RKO (cell line): ENCODE results near the gene RRP9.
A peak's percentile ranks its signal among the peaks of the same experiment; 100 is the strongest.

ENCODE experiments used
- DNase-seq: peaks from one replicate; pipeline ENCODE4 v3.0.0-alpha.2; 2016; ENCODE audit warnings: low spot score

Gene RRP9

DNA sequence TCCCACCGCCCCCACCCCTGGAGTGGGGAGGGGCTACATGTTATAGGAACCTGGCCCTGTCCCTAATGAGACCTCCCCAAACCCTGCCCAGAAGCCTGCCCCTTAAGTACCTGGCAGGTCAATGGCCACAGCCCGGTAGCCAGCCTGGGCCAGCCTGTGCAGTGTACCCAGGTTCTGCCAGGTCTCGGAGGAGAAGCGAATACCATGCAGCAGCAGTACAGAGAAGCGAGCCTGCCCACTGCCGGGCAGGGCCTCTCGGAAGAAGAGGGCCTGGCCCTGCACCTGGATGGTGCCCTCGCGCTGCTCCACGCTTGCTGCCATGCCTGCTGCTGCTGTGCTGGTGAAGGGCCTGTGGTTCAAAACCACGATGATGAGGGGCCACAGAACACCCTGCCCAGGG lies 29.6 kb upstream of the RRP9 start:
- no peak for DNase-seq

DNA sequence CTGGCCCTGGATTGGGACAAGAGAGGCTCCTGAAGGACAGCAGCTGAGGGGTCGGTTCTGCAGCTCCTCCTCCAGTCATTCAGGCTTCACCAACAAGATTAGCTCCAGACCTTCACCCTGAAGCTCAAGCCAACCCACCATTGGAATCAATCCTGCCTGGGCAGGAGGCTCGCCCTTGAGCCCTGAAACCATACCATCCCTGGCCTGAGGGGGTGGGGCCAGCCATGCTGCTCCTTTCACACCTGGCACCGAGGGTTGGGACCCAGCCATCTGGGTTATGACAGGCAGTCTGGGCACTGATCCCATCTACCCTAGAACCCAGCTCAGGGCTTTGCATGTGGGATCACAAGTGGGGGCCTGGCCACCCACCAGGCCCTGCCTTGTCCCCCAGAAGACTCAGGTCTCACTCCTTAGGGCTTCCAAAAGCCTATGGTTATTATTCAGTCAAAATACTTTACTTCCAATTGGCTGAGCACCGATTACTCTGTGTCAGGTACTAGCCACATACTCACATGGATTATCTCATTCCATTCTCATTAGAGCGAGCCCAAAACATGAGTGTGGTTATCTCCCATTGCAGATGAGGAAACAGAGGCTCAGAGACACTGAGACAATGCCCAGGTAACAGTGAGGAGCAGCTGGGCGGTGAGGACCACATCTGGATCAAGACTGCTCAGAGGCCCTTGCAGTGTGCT lies 29.0 kb upstream of the RRP9 start:
- DNase-seq, result no peak

DNA sequence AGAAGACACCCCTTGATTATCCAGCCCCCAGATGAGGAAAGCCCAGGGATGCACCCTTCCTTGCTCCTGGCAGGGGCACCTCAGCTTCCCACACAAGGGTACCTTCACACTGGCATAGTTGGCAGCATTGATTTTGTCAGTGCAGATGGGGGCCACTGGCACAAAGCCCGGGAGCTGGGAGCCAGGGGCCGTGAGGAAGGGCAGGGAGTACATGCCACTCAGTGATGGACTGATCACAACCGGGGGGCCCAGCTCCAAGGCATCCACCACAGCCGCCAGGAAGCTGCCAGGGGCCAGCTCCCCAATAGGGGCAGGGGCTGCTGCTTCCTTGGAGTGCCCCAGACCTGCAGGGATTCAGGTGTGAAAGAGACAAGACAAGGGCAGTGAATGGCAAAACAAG lies 28.1 kb upstream of the RRP9 start:
- no peak for DNase-seq

DNA sequence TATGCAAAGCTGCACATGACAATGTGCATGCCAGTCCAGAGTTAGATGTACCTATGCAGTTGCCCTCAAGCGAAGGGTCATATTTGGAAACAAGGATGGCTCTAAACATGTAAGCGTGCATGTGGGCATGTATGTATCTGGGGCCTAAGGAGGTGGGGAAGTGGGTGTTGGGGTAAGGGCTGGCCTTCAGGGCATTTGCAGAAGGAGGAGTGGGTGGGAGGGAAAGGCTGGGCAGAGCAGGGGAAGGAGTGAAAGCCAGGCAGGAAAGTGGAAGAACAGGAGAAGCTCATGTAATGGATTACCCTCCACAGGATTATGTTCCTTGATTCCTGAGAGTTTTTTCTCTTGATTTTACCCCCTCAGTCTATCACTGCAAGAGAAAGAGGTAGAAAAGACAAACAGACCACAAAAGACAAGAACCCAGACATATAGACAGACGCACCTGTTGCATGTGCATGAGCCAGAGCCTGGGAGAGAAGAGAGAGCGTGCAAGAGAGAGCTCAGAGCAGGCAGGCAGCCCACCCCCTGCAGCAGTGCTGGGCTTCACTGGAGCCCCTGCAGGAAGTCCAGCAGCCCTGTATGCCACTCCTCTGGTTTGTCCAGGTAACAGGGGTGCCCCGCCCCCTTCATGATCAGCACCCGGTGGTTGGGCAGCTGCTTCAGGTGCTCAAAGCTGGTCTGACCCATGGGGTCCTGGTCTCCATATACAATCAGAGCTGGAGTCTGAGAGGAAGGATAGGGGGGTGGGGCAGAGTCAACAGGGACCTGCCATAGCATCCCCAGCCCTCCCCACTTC lies 27.4 kb upstream of the RRP9 start:
- no peak for DNase-seq

DNA sequence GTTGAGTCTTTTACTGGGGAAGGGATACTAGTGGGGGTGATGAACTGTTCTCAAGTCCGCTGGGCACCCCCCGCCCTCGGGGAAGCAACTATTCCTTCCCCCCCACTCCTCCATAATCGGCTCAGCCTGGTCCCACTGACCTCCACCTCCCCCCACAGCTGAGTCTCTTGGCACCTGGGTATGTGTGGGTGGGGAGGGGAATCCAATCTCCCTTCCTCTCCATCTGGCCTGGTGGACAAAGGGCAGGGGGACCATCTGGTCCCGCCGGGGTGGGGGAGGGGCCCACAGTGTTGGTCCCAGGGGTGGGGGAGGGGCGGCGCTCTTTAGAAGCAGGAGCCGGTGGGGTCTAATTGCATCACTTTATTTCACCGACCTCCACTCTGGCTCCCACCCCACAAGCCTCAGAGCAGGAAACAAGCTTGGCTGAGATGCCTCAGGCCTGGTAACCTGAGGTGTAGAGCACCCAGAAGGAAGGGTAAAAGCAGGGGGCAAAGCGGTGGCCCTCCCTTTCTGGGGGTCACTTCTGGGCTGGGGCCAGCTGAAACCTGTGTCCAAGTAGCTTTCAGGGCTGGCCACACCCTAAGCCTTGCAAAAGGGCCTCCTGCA lies 26.6 kb upstream of the RRP9 start:
- peak; percentile 42 for DNase-seq

DNA sequence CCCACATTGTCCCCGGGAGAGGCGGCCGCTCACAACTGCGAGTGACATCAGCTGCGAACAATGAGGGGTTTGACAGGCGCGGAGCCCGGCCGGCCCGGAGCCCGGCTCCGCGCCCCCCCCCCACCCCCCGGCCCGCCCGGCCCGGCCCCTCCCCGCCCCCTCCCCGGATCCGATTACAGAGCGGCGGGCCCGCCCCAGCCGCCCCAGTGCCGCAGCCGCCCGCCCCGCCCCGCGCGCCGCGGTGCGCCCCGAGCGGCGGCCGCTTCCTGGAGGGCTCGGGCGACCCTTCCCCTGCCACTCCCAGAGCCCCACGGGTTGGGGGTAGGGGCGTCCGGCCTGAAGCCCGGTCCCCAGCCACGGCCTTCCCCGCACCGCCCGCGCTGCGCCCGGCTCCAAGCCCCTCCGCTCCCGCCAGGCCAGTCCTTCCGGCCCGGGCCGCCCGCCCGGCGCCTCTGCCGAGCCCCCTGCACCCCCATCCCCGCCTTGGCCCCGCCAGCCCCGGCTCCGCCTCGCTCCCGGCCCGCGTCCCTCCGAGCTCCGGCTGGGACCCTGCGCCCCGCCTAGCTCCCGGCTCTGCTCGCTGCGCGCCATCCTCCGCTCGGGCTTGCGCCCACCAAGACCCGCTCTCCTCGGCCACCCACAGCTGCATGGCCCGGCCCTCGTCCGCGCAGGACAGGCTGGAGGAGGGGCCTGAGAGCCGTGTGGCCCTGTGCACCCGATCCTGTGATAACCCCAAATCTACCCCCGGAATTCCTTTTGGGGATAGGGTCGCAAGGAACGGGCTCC lies 25.9 kb upstream of the RRP9 start, which contains the start of gene PCBP4:
PCBP4 (minus strand) TSS at position 71 of the 786 bp plus-strand sequence. CDS start 6,214 bp downstream, outside the sequence.
- DNase-seq, result peak; percentile 66

DNA sequence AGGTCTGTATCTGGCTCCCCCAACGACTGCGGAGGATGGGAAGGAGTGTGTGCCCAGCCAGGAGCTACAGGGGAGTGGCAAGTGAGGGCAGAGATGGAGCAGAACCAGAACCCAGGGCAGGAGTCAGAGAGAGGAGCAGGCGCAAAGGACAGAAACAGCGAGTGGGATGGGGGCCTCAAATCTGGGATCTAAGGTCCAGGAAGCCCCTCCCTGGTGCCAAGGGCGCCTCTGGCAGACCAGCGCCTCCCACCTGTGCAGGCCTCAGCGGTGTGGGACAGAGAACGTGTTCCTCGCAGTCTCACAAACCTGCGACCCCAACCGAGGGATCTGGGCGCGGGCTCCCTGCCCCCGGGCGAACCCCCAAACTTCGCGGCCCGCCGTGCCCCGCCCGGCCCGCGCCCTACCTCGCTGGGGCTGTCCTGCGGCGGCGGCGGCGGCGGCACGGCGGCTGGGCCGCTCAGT lies 25.2 kb upstream of the RRP9 start:
- DNase-seq, result no peak

DNA sequence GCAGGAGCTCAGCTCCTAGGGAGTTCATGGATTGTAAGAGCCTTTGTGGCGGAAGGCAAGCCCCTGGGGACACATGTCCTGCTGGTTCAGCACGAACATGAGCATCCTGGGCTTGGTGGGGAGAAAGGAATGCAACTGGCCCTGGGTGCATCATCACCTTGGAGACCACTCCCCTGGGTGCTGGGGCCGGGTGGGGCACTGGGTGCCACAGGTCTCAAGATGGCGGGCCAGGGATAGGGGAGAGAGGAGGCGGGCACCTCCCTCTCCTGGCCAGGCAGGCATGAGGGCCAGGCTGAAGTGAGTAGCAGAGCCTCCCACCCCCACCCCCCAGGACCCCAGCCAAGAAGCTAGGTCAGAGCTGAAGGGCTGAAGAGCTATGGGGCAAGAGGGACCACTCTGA lies 24.8 kb upstream of the RRP9 start:
- no peak for DNase-seq

DNA sequence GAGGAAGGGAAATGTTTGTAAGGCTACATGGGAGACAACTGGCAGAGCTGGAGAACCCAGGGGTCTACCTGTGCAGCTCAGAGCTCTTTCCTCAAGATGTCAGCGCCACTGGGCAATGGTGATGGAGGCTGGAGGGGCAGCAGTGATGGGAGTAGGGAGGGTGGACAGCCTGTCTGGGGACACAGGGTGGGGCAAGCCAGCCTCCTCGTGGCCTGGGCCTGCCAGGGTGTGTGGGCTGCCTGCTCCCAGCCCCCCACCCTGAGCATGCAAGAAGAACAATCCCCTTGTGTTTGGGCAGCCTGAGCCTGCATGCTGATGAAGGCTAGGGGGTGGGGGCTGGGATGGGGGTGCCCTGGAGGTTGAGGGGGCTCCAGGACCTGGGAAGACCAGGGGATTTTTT lies 24.3 kb upstream of the RRP9 start:
- DNase-seq, result no peak

DNA sequence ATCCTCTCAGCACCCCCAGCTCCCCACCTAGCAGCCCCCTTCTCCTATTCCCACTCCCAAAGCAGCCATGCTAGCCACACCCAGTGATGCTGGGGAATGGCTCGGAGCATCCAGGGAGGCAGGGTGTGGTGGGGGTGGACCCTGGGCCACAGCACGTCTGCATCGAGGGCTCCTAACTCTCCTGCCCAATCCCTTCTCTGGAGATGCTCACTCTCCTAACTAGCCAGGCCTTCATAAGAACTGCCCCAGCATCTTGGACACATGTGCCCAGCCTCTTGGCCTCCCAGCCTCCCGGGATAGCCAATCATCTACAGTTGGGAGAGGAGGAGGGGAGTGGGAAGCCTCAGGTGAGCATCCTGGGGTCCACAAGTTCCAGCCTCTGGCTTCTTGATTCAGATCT lies 22.8 kb upstream of the RRP9 start:
- DNase-seq, result no peak

DNA sequence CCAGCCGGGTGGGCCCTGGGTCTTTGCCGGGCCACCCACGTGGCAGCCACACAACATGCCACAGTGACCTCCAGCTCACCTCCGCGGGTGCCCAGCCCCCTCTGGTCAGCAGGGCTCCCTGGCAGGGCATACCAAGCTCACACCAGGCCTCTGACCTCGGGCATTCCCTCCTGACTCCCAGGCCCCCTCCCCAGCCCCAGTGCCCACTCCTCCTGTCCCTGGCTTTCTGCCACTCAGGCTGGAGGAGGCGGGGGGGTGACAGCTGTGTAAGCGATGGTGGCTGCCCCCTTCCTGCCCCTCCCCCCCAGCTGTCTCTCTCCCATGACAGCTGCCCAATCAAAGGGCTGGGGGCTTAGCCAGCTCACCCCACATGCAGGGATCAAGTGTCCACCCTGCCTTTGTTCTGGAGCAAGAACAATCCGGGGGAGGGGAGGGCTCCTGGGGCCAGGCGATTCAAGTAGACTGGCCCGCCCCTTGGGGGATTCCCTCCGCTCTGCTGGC lies 22.3 kb upstream of the RRP9 start:
- DNase-seq, result no peak

DNA sequence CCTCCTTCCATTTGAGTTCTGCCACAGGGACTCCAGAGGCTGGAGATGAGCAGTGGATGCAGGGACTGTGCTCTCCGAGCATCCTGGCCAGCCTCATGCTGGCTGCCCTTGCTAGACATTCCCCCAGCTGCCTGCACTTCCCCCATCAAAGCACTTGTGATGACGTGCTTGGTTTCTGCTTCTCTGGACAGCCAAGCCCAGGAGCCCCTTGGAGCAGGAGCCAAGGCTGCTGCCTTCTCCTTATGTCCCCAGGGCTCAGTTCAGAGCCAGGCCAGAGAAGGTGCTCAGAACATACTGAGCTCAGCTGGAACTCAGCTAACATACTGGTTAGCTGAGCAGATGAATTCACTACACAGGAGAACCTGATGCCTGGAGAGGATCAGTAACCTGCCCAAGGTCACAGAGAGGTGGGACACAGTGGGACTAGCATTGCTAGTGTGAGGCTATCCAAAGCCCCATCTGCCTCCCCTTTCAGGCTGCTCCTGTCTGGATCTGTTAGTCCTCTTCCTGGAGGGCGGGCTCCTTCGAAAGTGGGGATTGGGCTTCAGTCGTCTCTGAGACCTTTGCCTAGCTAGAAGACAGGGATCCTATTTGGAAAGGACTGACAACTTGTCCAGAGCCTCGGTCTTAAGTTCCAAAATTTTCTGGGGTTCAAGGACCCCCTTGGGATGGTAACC lies 21.3 kb upstream of the RRP9 start:
- no peak for DNase-seq

DNA sequence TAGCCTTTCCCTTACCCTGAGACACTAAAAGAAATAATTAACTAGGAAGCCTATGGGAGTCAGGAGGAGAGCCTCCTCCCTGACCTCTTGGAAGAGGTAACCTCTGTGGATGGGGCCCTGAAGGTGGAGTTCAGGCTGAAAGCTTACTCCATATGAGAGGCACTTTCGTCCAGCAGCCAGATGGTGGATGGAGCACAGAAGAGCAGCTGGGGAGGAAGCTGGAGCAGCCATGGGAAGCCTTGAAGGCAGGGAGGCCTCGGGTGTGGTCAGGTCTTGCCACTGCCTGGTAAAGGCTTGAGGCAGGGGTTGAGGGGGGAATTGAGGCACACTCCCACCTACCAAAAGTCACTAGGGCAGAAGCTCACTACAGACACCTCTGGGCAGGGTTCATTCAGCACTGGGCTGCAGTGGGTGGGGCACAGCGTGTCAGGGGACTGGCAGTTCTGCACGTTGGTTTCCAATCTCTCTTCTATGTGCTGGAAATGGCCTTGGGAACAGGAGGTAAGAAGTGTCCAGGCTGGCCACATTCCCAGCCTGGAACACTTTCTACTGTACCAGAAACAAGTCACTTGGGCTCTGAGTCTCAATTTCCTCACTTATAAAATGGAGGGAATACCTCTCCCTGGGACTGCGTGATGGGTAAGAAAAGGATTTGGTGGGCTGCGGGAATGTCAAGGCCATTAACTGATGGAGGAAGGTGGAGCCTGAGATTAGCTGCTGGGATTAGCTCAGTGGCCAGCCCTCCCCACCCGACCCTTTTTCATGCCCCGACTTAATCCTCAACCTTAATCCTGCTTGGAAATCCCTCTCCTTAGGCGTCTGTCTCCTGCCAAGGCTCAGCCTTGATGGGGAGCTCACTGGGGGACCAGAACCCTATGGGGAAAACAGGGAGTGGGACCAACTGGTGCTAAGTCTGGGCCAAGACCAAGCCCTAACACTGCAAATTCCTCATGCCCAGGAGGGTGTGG lies 20.2 kb upstream of the RRP9 start:
- DNase-seq, result no peak

DNA sequence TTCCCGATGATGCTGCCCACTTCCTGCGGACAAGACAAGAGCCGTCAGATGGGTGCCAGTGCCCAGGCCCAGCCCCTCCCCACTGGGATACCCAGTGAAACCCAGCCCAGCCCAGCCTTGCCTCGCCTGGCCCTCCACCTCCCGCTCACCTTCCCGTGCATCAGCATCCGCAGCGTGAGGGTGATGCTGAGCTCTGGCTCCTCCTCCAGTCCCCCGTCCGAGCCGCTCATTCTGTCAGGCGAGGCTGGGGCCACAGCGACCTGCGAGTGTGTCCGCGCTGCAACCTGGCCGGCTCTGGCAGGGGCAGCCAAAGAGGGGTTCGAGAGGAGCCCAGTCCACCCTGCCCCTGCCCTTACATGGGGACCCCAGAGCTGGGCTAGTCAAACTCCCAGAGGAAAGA lies 19.3 kb upstream of the RRP9 start:
- DNase-seq, result no peak

DNA sequence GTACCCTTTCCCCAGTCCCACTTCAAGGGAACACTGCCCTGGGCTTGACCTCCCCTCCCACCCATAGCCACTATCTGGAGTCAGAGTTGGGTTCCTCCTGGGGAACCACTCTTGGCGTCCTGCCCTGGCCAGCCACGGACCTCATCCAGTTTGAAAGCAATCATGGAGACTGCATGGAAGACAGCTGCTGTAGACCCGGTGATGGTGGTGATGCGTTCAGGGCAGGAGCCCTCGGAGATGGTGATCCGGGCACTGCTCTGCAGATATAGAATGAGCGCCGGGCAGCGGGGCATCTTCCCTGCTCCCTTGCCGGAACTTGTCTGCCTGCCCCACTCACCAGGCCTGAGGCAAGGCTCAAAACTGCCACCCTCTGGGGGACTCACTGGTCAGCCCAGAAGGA lies 18.7 kb upstream of the RRP9 start:
- no peak for DNase-seq

DNA sequence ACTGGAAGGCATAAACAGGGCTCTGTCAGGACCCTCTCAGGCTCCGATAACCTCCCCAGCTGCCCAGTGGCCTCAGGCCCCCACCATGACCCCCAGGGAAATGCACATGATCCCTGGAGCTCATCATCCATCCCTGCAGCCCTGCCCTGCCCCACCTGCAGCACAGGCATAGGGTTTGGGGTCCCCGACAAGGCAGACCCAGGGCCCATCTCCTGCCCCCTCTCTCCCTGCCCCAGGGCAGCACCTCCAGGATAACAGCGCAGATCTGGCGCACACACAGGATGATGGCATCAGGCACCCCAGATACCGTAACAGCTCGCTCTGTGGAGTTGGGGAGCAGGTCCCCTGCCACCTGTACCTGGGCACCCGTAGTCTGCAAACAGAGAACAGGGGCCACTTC lies 17.9 kb upstream of the RRP9 start:
- no peak for DNase-seq

DNA sequence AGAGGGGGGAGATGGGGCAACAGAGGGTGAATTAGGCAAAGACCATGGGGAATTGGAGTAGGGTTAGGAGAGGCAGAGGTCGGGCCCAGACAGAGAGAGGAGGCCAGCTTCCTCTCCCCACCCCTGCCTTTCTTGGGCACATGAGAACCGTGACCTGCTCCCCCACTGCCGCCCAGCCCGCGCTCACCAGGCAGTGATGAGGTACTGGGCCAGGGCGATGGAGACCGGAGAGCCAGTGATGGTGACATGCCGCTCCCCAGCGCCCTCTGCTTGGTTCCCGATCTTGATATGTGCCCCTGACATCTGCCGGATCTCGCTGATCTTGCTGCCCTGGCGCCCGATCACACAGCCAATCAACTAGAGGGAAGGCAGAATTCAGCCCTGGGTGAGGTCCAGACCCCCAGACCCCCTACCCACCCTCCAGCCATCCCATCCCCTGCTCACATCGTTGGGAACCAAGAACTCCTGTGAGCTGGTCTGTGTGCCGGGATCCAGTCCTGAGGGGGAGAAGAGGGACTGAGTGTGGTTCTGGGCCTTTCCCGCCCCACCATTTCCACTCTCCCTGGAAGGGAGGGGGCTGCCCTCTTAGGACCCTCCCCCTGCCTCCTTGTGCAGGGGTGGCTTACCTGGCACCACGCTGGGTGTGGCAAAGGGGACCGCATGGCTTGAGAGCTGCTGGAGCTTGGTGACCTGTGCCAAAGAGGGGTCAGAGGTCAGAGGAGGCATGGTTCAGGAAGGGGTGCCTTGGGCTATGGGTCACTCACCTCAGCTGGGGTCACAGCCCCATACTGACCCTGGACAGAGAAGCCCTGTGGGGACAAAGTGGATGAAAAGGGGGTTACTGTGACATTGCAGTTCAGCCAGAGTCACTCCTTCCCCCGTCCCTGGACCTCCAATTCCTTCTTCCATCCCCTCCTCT lies 17.2 kb upstream of the RRP9 start:
- DNase-seq, result no peak

DNA sequence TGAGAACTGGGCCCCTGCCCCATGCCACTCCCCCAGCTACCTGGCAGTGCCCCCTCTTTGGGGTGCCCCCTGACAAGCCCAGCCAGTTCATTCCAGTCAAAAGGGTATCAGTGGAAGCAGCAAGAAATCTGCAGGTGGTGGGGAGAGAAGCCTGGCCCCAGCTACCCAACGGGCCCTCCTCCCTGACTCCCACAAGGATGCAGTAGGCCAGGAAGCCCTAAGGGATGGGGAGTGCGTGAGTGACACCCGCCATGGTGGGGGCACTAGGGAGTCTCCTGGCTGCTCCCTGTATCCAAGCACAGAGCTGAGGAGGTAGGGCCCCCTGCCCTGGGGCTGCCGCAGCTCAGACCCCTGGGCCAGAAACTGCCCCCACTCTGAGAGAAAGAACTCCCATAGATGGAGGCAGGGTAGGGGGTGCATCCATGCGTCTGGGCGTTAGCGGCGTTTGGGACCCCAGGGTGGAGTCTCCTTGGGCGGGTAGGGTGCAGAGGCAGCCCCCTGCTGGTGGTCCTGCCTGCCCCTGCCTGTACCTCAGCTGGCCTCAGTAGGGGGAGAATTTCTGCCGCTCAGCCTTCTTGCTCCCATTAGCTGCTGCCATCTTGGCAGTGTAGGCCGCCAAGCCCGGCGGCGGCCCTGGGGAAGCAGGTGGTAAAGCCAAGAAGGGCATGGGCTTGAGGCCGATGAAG lies 16.0 kb upstream of the RRP9 start:
- no peak for DNase-seq
